ENCODE data around the gene UTS2. TPM values are rescaled to one million over a fixed set of nuclear protein-coding genes. Genes with fewer than 3 reads are reported as not detected.

Gene UTS2
- total and polyA plus RNA-seq, 2 of the 8 experiments (the other 6 are each of a cell fraction or from before 2014, with no cell fraction given), result not detected

GRCh38 chr1:7824701-7825100, 28.2 kb downstream of the UTS2 start (continued):
- TF ChIP-seq NANOG (IDR thresholded peaks at IDR 0.05; ENCODE audit: insufficient read depth, low read depth, low read length, poor library complexity, severe bottlenecking) (no peak), TBP (IDR thresholded peaks at IDR 0.05; ENCODE audit: low read depth, low read length) (no peak), POLR2AphosphoS5 (IDR thresholded peaks at IDR 0.05; ENCODE audit: low read depth, low read length) (no peak), POU5F1 (IDR thresholded peaks at IDR 0.05; ENCODE audit: low read depth, low read length) (no peak), ZNF274 (IDR thresholded peaks at IDR 0.05; ENCODE audit: borderline replicate concordance, extremely low read depth, low read length) (no peak)
